Type B pancreatic cell (in vitro differentiated cells): ENCODE measurements around the gene AIG1. TPM values are rescaled to one million over a fixed set of nuclear protein-coding genes. Genes with fewer than 3 reads are reported as not detected.

Source experiments
- DNase-seq: peaks from one replicate; pipeline ENCODE4 v3.0.0; 2021; ENCODE audit warnings: mixed read lengths; ENCODE audit not compliant: unreplicated experiment; ENCODE audit errors: extremely low spot score
- H3K27ac Mint-ChIP-seq: 2 replicates; pipeline ENCODE4 v1.8.0; 2021; ENCODE audit warnings: mild to moderate bottlenecking, mixed read lengths
- H3K27me3 Mint-ChIP-seq: 2 replicates; pipeline ENCODE4 v1.8.0; 2021; ENCODE audit warnings: mixed read lengths
- H3K36me3 Mint-ChIP-seq: 2 replicates; pipeline ENCODE4 v1.8.0; 2021; ENCODE audit warnings: mixed read lengths
- H3K4me1 Mint-ChIP-seq: one replicate; pipeline ENCODE4 v1.8.0; 2021; ENCODE audit warnings: mixed read lengths; ENCODE audit not compliant: unreplicated experiment
- H3K4me3 Mint-ChIP-seq: 2 replicates; pipeline ENCODE4 v1.8.0; 2021; ENCODE audit warnings: mild to moderate bottlenecking, mixed read lengths
- H3K9me3 Mint-ChIP-seq: 2 replicates; pipeline ENCODE4 v1.8.0; 2021; ENCODE audit warnings: mixed read lengths
- CTCF ChIP-seq: fragments of 200-600 bp; sonication (generic); conservative IDR thresholded peaks from 2 replicates; pipeline ENCODE4 v1.5.0; 2021; ENCODE audit warnings: antibody characterized with exemption, mild to moderate bottlenecking
- total RNA-seq: library from RNA; stranded (reverse); gene quantifications from 2 replicates; pipeline ENCODE4 v1.2.1, GENCODE V29; 2021; ENCODE audit warnings: low replicate concordance

Gene AIG1
- total RNA-seq, 1 donor from 2014 or later: 34.3 TPM

- Mint-ChIP-seq H3K27ac (no peak overlapping the region), H3K4me3 (no peak overlapping the region), H3K4me1 (peaks cover 13% of the 10 kb centered on the region), H3K9me3 (no peaks in the 10 kb centered on the region), H3K36me3 (peaks cover 12% of the 10 kb centered on the region), H3K27me3 (no peaks in the 10 kb centered on the region)
- TF ChIP-seq CTCF: no peak
- DNase-seq: no peak
Measured at GRCh38 chr6:143224516-143224915, 163.8 kb downstream of the AIG1 start.

DNA sequence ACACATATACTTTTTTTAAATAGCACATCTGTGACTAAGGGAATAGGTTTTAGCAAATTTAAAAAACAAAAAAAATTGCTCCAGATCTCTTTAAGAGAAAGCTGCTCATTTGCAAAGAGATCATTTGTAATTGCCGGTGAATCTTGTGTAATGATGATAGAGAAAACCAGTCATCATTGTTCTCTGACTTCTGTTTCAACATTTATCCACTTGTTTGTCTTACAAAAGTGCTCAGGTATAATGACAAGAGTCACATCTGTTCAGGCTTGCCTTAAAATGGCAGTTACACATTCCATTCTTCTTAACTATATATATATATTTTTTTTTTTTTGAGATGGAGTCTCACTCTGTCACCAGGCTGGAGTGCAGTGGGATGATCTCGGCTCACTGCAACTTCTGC lies 165.2 kb downstream of the AIG1 start:
- no peak overlapping the region for H3K4me3 Mint-ChIP-seq
- peaks cover 13% of the 10 kb centered on the region for H3K4me1 Mint-ChIP-seq

GRCh38 chr6:143227675-143228074 lies 167.0 kb downstream of the AIG1 start:
- TF ChIP-seq CTCF: no peak
- peaks cover 8% of the 10 kb centered on the region for H3K36me3 Mint-ChIP-seq
- no peak overlapping the region for H3K4me3 Mint-ChIP-seq
- peaks cover 8% of the 10 kb centered on the region for H3K4me1 Mint-ChIP-seq
- H3K27ac Mint-ChIP-seq: no peak overlapping the region
- H3K9me3 Mint-ChIP-seq: no peaks in the 10 kb centered on the region
- DNase-seq: no peak
- H3K27me3 Mint-ChIP-seq: no peaks in the 10 kb centered on the region

More for the DNA sequence above, 165.2 kb downstream of the AIG1 start:
- H3K9me3 Mint-ChIP-seq: no peaks in the 10 kb centered on the region
- TF ChIP-seq CTCF: no peak
- no peak overlapping the region for H3K27ac Mint-ChIP-seq
- H3K36me3 Mint-ChIP-seq: peaks cover 8% of the 10 kb centered on the region
- no peaks in the 10 kb centered on the region for H3K27me3 Mint-ChIP-seq
- no peak for DNase-seq

DNA sequence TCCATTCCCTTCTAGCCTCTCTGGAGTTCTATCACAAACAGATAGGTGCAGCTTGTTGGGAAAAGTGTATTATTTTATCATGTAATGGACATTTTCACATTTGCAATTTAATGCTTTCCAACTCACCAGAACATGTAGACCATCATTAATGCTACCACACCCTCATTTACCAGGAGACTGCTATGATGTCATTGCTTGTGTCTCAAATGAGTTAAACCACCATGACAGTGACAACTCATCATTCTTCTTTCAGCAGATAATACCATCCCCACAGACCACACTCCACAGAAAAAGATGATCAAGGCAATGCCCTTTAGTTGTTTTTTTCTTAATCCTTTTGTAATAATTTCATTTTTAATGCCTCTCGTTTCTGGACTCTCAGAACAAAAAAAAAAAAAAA lies 168.7 kb downstream of the AIG1 start:
- Mint-ChIP-seq H3K27me3 (no peaks in the 10 kb centered on the region), H3K27ac (no peak overlapping the region), H3K36me3 (peaks cover 8% of the 10 kb centered on the region), H3K4me3 (no peak overlapping the region), H3K9me3 (no peaks in the 10 kb centered on the region), H3K4me1 (peaks cover 5% of the 10 kb centered on the region)
- no peak for TF ChIP-seq CTCF
- no peak for DNase-seq

DNA sequence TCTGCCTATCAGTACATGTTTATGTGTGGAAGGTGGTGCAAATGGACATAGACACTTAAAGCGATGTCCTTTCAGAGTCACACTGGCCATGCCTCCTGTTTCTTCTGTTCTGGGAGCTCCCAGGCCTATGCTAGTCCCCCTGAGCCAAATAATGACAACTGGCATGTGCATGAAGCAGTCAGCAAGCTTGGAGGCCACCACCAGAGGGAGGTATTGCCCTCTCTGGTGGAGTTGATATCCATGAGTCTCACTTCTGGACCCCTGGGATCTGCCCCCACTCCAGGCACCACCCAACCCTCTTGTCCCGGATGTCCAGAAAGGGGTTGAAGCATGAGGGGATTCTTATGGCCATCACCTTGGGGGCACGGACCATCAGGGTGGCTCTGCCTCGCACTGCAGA lies 172.2 kb downstream of the AIG1 start:
- Mint-ChIP-seq H3K36me3 (no peaks in the 10 kb centered on the region), H3K9me3 (no peaks in the 10 kb centered on the region), H3K27me3 (no peaks in the 10 kb centered on the region), H3K4me3 (no peak overlapping the region), H3K4me1 (no peaks in the 10 kb centered on the region), H3K27ac (no peak overlapping the region)
- DNase-seq: no peak
- peak; percentile 67 for TF ChIP-seq CTCF
